ENCODE measurements around the gene ANKRD44.

GRCh38 chr2:196961889-196962288 lies 348.7 kb downstream of the ANKRD44 start:
- TF ChIP-seq EZH2 (IDR thresholded peaks at IDR 0.05; ENCODE audit: low read length, unreplicated experiment) = no peak
- no peak for TF ChIP-seq CTCF (conservative IDR thresholded peaks at IDR 0.05; ENCODE audit: low read depth, low read length)
- TF ChIP-seq EZH2phosphoT487 (IDR thresholded peaks at IDR 0.05; ENCODE audit: borderline replicate concordance, low read length) = no peak

Measured in PC-3 (cell line).